ENCODE measurements around the gene RLIM.

DNA sequence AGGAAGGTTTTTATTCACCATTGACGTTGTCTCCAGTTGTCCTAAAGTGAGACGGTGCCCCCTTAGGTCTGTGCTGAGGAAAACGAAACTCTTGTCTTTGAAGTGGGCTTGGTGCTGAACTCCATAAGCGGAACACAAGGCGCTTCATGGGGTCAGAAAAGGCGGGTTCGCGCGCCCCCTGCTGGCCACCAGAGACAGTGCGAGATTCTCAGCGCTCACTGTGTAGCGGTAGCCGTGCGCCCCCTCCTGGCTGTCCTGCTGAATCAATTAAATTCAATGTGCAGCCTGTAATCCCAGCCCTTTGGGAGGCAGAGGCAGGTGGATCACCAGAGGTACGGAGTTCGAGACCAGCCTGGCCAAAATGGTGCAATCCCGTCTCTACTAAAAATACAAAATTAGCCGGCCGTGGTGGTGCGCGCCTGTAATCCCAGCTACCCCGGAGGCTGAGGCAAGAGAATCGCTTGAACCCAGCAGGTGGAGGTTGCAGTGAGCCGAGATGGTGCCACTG is 64.1 kb downstream of the RLIM start:
- TF ChIP-seq, protein P1, sequence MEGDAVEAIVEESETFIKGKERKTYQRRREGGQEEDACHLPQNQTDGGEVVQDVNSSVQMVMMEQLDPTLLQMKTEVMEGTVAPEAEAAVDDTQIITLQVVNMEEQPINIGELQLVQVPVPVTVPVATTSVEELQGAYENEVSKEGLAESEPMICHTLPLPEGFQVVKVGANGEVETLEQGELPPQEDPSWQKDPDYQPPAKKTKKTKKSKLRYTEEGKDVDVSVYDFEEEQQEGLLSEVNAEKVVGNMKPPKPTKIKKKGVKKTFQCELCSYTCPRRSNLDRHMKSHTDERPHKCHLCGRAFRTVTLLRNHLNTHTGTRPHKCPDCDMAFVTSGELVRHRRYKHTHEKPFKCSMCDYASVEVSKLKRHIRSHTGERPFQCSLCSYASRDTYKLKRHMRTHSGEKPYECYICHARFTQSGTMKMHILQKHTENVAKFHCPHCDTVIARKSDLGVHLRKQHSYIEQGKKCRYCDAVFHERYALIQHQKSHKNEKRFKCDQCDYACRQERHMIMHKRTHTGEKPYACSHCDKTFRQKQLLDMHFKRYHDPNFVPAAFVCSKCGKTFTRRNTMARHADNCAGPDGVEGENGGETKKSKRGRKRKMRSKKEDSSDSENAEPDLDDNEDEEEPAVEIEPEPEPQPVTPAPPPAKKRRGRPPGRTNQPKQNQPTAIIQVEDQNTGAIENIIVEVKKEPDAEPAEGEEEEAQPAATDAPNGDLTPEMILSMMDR (IDR thresholded peaks at IDR 0.05), result peak; percentile 92
- TF ChIP-seq EZH2phosphoT487 (IDR thresholded peaks at IDR 0.05), result no peak
